Omental fat pad (tissue), 4 donors: ENCODE measurements around the gene CMSS1. TPM values are rescaled to one million over a fixed set of nuclear protein-coding genes. Genes with fewer than 3 reads are reported as not detected.

Source experiments
- ATAC-seq: fragments of 150-250 bp; one replicate; pipeline ENCODE4 v1.9.1; 2016; ENCODE audit warnings: mild to moderate bottlenecking, moderate library complexity; ENCODE audit not compliant: low FRiP score
- DNase-seq: peaks from one replicate; pipeline ENCODE4 v3.0.0-alpha.2; 2019; ENCODE audit warnings: low spot score
- total RNA-seq, 4 donors: library from RNA; depleted of rRNA; stranded (reverse); fragments of >200 nt; gene quantifications; one replicate each; pipeline ENCODE4 v1.1.0, GENCODE V29; 2016
- TF ChIP-seq, protein P1 (sequence below), 3 donors: fragments of 450-650 bp; IDR thresholded peaks; one replicate each; pipeline ENCODE4 v1.5.1; 2016 to 2017; ENCODE audit warnings: antibody characterized with exemption in 3 of 3, mild to moderate bottlenecking in 3 of 3, moderate library complexity in 2 of 3

The CMSS1 gene
- total RNA-seq, 4 donors from 2014 or later = 16.9 to 29.3 (median 21.1) TPM

GRCh38 chr3:99850608-99851007 is 32.9 kb downstream of the CMSS1 start:
- TF ChIP-seq, protein P1, sequence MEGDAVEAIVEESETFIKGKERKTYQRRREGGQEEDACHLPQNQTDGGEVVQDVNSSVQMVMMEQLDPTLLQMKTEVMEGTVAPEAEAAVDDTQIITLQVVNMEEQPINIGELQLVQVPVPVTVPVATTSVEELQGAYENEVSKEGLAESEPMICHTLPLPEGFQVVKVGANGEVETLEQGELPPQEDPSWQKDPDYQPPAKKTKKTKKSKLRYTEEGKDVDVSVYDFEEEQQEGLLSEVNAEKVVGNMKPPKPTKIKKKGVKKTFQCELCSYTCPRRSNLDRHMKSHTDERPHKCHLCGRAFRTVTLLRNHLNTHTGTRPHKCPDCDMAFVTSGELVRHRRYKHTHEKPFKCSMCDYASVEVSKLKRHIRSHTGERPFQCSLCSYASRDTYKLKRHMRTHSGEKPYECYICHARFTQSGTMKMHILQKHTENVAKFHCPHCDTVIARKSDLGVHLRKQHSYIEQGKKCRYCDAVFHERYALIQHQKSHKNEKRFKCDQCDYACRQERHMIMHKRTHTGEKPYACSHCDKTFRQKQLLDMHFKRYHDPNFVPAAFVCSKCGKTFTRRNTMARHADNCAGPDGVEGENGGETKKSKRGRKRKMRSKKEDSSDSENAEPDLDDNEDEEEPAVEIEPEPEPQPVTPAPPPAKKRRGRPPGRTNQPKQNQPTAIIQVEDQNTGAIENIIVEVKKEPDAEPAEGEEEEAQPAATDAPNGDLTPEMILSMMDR (IDR thresholded peaks at IDR 0.05) = no peak
- no peak for ATAC-seq
- DNase-seq = no peak

DNA sequence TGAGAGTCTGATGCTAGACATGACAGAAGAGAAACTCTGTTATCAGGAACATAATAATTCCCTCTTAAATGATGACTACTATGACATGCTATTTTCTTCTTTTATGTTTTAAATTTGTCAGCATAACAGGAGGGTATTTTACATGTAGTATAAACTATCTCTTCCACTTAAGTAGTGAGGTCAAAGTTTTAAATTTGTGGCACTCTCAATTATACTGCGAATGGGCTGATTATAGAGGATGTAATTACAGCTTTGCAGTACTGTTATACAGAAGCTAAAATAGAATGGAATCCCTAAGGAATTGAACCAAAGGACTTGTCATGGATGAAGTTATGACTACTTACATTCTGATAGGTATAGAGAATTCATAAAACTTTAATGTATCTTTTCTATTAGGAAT is 34.3 kb downstream of the CMSS1 start:
- ATAC-seq = no peak
- TF ChIP-seq, protein P1 (IDR thresholded peaks at IDR 0.05) = no peak
- no peak for DNase-seq

GRCh38 chr3:99852851-99853250 is 35.2 kb downstream of the CMSS1 start:
- ATAC-seq = no peak
- TF ChIP-seq, protein P1 (IDR thresholded peaks at IDR 0.05) = no peak

GRCh38 chr3:99854756-99855298 is 37.2 kb downstream of the CMSS1 start:
- TF ChIP-seq, protein P1 (IDR thresholded peaks at IDR 0.05) = no peak
- ATAC-seq (no peak), DNase-seq (no peak)

More at GRCh38 chr3:99852851-99853250, 35.2 kb downstream of the CMSS1 start:
- DNase-seq = no peak

- TF ChIP-seq, protein P1 (IDR thresholded peaks at IDR 0.05) = no peak
- ATAC-seq (no peak), DNase-seq (no peak)
Observed at GRCh38 chr3:99855900-99856299, 38.2 kb downstream of the CMSS1 start.

DNA sequence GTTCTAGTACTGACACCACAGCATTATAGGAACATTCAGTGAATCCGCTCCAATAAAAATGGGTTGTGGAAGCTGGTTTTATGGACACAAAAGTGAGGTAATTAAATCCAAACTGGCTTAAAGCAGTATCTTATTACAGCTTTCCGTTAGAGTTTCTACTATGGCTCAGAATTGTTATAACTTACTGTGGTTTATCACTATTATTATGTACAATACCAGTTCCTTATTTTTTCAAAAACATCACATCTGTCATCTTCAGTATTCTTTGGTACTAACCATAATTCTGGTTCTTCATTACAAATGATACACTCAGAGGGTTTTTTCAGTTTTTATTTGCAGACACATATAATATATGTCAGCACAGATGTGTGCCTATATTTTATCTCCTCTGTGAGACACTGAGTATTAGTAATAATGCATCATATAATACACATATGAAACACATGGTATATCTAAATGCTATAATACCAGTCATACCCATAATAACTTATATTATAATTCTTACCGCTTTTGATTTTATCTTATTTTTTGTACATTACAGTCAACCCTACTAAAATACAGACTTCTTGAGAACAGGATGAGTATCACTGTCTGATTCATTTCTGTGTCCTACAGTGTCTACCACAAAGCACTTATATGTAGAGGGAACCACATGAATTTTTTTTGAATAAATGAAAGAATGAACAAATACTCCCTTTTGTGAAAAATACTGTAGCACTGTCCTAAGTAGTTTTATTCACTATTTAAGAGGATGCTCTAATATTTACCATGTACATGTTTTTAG is 39.0 kb downstream of the CMSS1 start:
- ATAC-seq (no peak), DNase-seq (no peak)
- TF ChIP-seq, protein P1 (IDR thresholded peaks at IDR 0.05) = no peak

DNA sequence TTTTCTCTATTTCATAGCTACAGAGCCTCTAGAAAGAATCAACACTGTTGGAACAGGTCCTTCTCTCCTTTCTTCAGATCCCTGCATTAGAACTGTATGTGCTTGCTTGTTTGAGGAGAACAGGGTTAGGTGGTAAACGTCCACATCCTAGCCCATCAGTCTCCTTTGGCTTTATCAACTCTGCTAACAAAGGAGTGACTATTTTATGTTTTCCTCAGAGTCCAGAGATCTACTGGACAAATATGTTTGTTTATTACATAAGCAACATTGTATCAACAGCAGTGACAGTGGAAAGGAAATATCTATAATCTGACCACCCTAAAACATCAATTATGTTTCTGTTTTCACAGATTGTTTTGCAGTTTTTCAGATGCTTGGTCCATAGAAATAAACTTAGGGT is 39.6 kb downstream of the CMSS1 start:
- TF ChIP-seq, protein P1 (IDR thresholded peaks at IDR 0.05) = no peak
- no peak for DNase-seq
- ATAC-seq = no peak
